Natural killer cell (primary cell): ENCODE data around the gene RRBP1. TPM values are rescaled to one million over a fixed set of nuclear protein-coding genes. Genes with fewer than 3 reads are reported as not detected.

Experiments used
- ATAC-seq, 3 donors: fragments of 150-1000 bp in 2 of 3; fragments of 200-7000 bp in 1 of 3; cut with Tn5 transposase; 1 replicate in 1 of 3; 2 replicates in 2 of 3; pipeline ENCODE4 v1.10.0; 2021; ENCODE audit warnings: mild to moderate bottlenecking in 2 of 3, moderate library complexity in 2 of 3
- DNase-seq, 2 donors: peaks; one replicate each; pipeline versions ENCODE4 v3.0.0 to v3.0.0-alpha.2; 2013 to 2021; ENCODE audit warnings: mixed read lengths in 1 of 2
- H3K27ac ChIP-seq: one replicate; pipeline ENCODE4 v1.5.1; 2013; ENCODE audit warnings: mild to moderate bottlenecking, low read length
- H3K27me3 ChIP-seq: one replicate; pipeline ENCODE4 v1.6.1; 2013; ENCODE audit warnings: low read length; ENCODE audit not compliant: control insufficient read depth, insufficient read depth
- H3K36me3 ChIP-seq: one replicate; pipeline ENCODE4 v1.6.1; 2013; ENCODE audit warnings: low read length; ENCODE audit not compliant: control insufficient read depth, insufficient read depth
- H3K4me1 ChIP-seq: one replicate; pipeline ENCODE4 v1.6.1; 2013; ENCODE audit warnings: low read length; ENCODE audit not compliant: control insufficient read depth, insufficient read depth
- H3K4me3 ChIP-seq: one replicate; pipeline ENCODE4 v1.5.1; 2013; ENCODE audit warnings: low read length
- H3K9me3 ChIP-seq: one replicate; pipeline ENCODE4 v1.6.1; 2013; ENCODE audit warnings: low read length; ENCODE audit not compliant: control insufficient read depth, insufficient read depth
- H3K27ac Mint-ChIP-seq, 2 donors: one replicate each; pipeline ENCODE4 v1.8.0; 2022; ENCODE audit warnings: mild to moderate bottlenecking in 2 of 2, mixed read lengths in 2 of 2, moderate library complexity in 1 of 2
- H3K27me3 Mint-ChIP-seq, 2 donors: one replicate each; pipeline ENCODE4 v1.8.0; 2022; ENCODE audit warnings: low read depth in 2 of 2, mixed read lengths in 2 of 2
- H3K36me3 Mint-ChIP-seq: one replicate; pipeline ENCODE4 v1.8.0; 2022; ENCODE audit warnings: mixed read lengths
- H3K4me1 Mint-ChIP-seq, 2 donors: one replicate each; pipeline ENCODE4 v1.8.0; 2022; ENCODE audit warnings: mixed read lengths in 2 of 2
- H3K4me3 Mint-ChIP-seq: one replicate; pipeline ENCODE4 v1.8.0; 2022; ENCODE audit warnings: mild to moderate bottlenecking, moderate library complexity, mixed read lengths
- H3K9me3 Mint-ChIP-seq, 2 donors: one replicate each; pipeline ENCODE4 v1.8.0; 2022; ENCODE audit warnings: mixed read lengths in 2 of 2
- WGBS: methylation state at CpG from one replicate; pipeline ENCODE4 v1.1.7; 2013; ENCODE audit warnings: missing lambda C conversion rate; ENCODE audit not compliant: insufficient coverage; 5-methylcytosine and 5-hydroxymethylcytosine counted together
- intact Hi-C: fragments of 100-400 bp; cut with micrococcal nuclease; formaldehyde crosslinking; loops from one replicate; pipeline ENCODE4 v1.14.2; 2022
- total RNA-seq, 4 donors: library from RNA; stranded (reverse); fragments of 120-200 nt in 1 of 4; gene quantifications; one replicate each; pipeline versions ENCODE4 v1.2.3 to v1.2.4, GENCODE V29; 2013 to 2022
- TF ChIP-seq, protein P1 (sequence below): fragments of 200-600 bp; IDR thresholded peaks from one replicate; pipeline ENCODE4 v1.8.0; 2022; ENCODE audit warnings: antibody characterized with exemption

RRBP1 gene
- total RNA-seq, 3 donors from 2014 or later (not counting 1 experiment from before 2014, with no cell fraction given), result 88.3 to 95.4 (median 90.1) TPM

DNA sequence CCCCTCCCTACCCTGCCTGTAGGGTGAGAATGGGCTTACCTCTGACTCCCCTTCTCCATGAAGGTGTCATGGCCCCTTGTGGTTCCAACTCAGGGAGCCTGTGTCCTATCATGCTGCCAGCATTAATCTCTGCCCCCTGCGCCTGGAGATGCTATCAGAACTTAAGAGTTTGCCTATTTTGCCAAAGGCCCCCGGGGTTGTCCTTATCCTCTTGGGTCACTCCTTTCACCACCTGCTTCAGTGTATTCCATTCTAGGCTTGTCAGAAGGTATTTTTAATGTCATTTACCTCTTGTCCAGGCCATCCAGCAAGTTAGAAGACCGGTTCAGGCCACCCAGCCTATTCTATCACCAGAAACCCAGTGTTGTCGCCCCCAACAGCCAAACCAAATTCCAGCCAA is 10.5 kb downstream of the RRBP1 start:
- Mint-ChIP-seq H3K27ac (no peak overlapping the region), H3K9me3 (no peaks in the 10 kb centered on the region), H3K27me3 (no peaks in the 10 kb centered on the region), H3K36me3 (no peaks in the 10 kb centered on the region), H3K4me3 (no peak overlapping the region), H3K4me1 (peaks cover 57 to 59% of the 10 kb centered on the region in 2 donors)
- Histone ChIP-seq H3K36me3 (peaks cover 6% of the 10 kb centered on the region), H3K9me3 (no peaks in the 10 kb centered on the region), H3K27me3 (no peaks in the 10 kb centered on the region), H3K4me1 (peaks cover 9% of the 10 kb centered on the region), H3K4me3 (no peak overlapping the region), H3K27ac (no peak overlapping the region)
- intact Hi-C loops, result no loop called here
- TF ChIP-seq, protein P1, sequence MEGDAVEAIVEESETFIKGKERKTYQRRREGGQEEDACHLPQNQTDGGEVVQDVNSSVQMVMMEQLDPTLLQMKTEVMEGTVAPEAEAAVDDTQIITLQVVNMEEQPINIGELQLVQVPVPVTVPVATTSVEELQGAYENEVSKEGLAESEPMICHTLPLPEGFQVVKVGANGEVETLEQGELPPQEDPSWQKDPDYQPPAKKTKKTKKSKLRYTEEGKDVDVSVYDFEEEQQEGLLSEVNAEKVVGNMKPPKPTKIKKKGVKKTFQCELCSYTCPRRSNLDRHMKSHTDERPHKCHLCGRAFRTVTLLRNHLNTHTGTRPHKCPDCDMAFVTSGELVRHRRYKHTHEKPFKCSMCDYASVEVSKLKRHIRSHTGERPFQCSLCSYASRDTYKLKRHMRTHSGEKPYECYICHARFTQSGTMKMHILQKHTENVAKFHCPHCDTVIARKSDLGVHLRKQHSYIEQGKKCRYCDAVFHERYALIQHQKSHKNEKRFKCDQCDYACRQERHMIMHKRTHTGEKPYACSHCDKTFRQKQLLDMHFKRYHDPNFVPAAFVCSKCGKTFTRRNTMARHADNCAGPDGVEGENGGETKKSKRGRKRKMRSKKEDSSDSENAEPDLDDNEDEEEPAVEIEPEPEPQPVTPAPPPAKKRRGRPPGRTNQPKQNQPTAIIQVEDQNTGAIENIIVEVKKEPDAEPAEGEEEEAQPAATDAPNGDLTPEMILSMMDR, result no peak
- 73% methylated on average over 4 of the region's 4 CpGs for WGBS
- DNase-seq (no peak), ATAC-seq (no peak)

DNA sequence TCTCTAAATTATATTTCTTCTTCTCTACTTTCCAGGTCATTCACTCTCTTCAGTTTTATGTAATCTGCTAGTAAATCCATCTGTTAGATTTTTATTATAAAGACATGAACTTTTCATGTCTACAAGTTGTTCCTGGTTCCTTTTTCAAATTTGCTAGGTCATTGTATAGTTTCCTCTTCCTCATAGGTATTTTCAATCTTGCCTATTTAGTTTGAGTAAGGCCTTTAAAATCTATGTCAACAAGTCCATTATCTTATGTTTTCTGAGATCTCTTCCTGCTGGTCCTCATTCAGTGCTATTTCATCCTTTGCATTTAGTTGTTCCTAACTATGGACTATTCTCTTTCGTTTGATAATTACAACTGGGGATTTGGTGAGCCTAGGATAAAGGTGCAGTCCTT is 11.0 kb downstream of the RRBP1 start:
- WGBS, result no CpG with 5 or more reads among the region's 1 CpG
- H3K4me1 Mint-ChIP-seq, result peaks cover 56 to 59% of the 10 kb centered on the region in 2 donors
- Histone ChIP-seq H3K27ac (no peak overlapping the region), H3K9me3 (no peaks in the 10 kb centered on the region), H3K4me3 (no peak overlapping the region), H3K4me1 (peaks cover 10% of the 10 kb centered on the region), H3K36me3 (peaks cover 6% of the 10 kb centered on the region), H3K27me3 (no peaks in the 10 kb centered on the region)
- TF ChIP-seq, protein P1, result no peak
- H3K27ac Mint-ChIP-seq, result peak overlapping the region in 1 of 2 donors; percentile 0
- H3K4me3 Mint-ChIP-seq, result no peak overlapping the region
- H3K36me3 Mint-ChIP-seq, result no peaks in the 10 kb centered on the region
- no peaks in the 10 kb centered on the region for H3K9me3 Mint-ChIP-seq
- H3K27me3 Mint-ChIP-seq, result no peaks in the 10 kb centered on the region
- ATAC-seq (no peak), DNase-seq (no peak)
- intact Hi-C loops, result no loop called here

DNA sequence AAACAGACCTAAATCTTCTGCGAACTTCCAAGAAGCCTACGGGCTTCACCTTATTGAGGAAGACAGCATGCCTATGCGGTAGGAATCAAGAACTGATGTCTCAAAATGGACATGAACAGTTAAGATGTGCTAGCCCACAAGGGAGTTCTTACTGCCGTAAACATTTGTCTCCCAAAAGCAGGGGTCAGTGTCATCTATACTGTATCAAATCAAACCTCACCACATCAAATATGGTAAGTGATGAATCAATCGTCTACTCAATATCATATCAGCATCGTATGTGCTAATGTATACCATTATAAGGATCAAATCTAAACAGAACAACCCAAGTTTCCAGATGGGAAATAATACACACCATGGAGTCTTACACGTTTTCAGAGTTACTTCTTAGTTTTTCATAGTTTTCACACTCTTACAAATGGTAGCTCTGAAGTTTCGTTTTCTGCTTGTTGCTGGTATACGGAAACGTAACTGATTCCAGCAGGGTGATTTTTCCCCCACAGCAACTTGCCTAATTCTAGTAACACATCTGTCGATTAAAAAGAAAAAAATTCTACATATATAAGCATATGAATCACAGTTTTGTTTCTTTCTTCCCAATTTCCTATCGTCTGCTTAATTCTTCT is 12.6 kb downstream of the RRBP1 start:
- ATAC-seq (no peak), DNase-seq (no peak)
- Histone ChIP-seq H3K36me3 (peaks cover 2% of the 10 kb centered on the region), H3K27me3 (no peaks in the 10 kb centered on the region), H3K27ac (no peak overlapping the region), H3K4me3 (no peak overlapping the region), H3K4me1 (peaks cover 24% of the 10 kb centered on the region), H3K9me3 (no peaks in the 10 kb centered on the region)
- Mint-ChIP-seq H3K4me1 (peaks cover 61 to 62% of the 10 kb centered on the region in 2 donors), H3K4me3 (no peak overlapping the region), H3K9me3 (no peaks in the 10 kb centered on the region), H3K27me3 (no peaks in the 10 kb centered on the region), H3K36me3 (no peaks in the 10 kb centered on the region), H3K27ac (no peak overlapping the region)
- intact Hi-C loops, result no loop called here
- 93% methylated on average over 11 of the region's 12 CpGs for WGBS
- TF ChIP-seq, protein P1, result no peak

DNA sequence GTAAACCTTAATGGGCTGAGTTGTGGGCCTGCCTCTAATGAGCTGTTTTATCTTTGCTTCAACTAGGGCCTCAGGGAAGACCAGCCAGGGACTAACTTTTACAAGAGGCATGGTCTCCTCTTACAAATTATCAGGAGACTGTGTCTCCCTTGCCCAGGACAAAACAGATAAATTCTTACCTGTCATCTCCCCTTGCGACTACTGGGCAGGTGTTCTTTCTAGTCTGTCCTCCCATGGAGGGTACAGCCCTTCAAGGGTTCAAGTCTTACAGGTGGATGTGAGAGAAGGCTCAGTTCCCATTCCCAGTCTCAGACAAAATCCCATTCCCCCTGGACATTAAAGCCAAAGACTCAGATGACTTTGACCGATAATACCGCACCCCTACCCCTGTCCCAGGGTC is 13.6 kb downstream of the RRBP1 start:
- H3K4me3 ChIP-seq, result no peak overlapping the region
- ATAC-seq, result no peak
- H3K9me3 ChIP-seq, result no peaks in the 10 kb centered on the region
- H3K27me3 ChIP-seq, result no peaks in the 10 kb centered on the region
- intact Hi-C loops, result no loop called here
- Mint-ChIP-seq H3K27me3 (no peaks in the 10 kb centered on the region), H3K27ac (no peak overlapping the region), H3K4me3 (no peak overlapping the region), H3K36me3 (no peaks in the 10 kb centered on the region), H3K4me1 (peaks cover 64 to 65% of the 10 kb centered on the region in 2 donors), H3K9me3 (no peaks in the 10 kb centered on the region)
- peaks cover 34% of the 10 kb centered on the region for H3K4me1 ChIP-seq
- no peak overlapping the region for H3K27ac ChIP-seq
- WGBS, result 100% methylated on average over 3 of the region's 3 CpGs
- TF ChIP-seq, protein P1, result no peak
- no peak for DNase-seq
- peaks cover 2% of the 10 kb centered on the region for H3K36me3 ChIP-seq
